ENCODE results near the gene TXN2.
"Not testable (repeated sequence)": the region's sequence is repeated elsewhere in the genome, so short reads cannot be mapped to it uniquely, and the experiment has no call there.

TXN2 gene

GRCh38 chr22:36431977-36432376 is 49.5 kb downstream of the TXN2 start:
- no peak for DNase-seq (ENCODE audit: low read depth, low spot score)

- DNase-seq (ENCODE audit: low read depth, low spot score): no peak
Measured at GRCh38 chr22:36430863-36431262, 50.6 kb downstream of the TXN2 start.

GRCh38 chr22:36427952-36428351 is 53.5 kb downstream of the TXN2 start:
- not testable (repeated sequence) for DNase-seq (ENCODE audit: low read depth, low spot score)

GRCh38 chr22:36425977-36426523 is 55.4 kb downstream of the TXN2 start:
- DNase-seq (ENCODE audit: low read depth, low spot score): no peak

GRCh38 chr22:36424901-36425579 is 56.4 kb downstream of the TXN2 start:
- DNase-seq (ENCODE audit: low read depth, low spot score): no peak

- not testable (repeated sequence) for DNase-seq (ENCODE audit: low read depth, low spot score)
Measured at GRCh38 chr22:36424466-36424865, 57.0 kb downstream of the TXN2 start.

- DNase-seq (ENCODE audit: low read depth, low spot score): no peak
Measured at GRCh38 chr22:36423461-36424404, 57.7 kb downstream of the TXN2 start.

GRCh38 chr22:36422287-36423014 is 59.0 kb downstream of the TXN2 start:
- no peak for DNase-seq (ENCODE audit: low read depth, low spot score)

- no peak for DNase-seq (ENCODE audit: low read depth, low spot score)
Measured at GRCh38 chr22:36419912-36420882, 61.2 kb downstream of the TXN2 start.

GRCh38 chr22:36419177-36419911 is 62.1 kb downstream of the TXN2 start:
- DNase-seq (ENCODE audit: low read depth, low spot score): no peak

- no peak for DNase-seq (ENCODE audit: low read depth, low spot score)
Measured at GRCh38 chr22:36417281-36417686, 64.2 kb downstream of the TXN2 start.

Data from brain pericyte (primary cell).